ENCODE measurements around the gene ZBTB47.
A peak's percentile ranks its signal among the peaks of the same experiment; 100 is the strongest.

ZBTB47 gene

DNA sequence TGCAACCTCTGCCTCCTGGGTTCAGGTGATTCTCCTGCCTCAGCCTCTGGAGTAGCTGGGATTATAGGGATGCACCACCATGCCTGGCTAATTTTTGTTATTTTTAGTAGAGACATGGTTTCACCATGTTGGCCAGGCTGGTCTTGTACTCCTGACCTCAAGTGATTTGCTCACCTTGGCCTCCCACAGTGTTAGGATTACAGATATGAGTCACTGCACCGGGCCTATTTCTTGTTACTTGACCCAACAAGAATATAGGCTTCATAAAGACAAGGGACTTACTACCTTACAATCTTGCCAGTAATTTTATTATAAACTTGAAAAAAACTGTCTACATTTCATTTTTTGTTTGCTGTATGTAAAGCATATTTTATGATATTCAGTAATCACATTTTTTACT is 21.4 kb upstream of the ZBTB47 start:
- Histone ChIP-seq H4K91ac (ENCODE audit: low read depth, low read length) (no peak overlapping the region), H3K4me3 (ENCODE audit: low read depth, low read length) (no peak overlapping the region), H4K12ac (ENCODE audit: low read depth, low read length) (no peak overlapping the region), H4K8ac (ENCODE audit: low read depth, low read length) (no peak overlapping the region), H3K9me3 (ENCODE audit: insufficient read depth, low read depth, low read length) (no peaks in the 10 kb centered on the region), H3K79me2 (ENCODE audit: control insufficient read depth, insufficient read depth, low read length, poor library complexity) (no peaks in the 10 kb centered on the region), H3K4me1 (ENCODE audit: control insufficient read depth in 1 of 2, insufficient read depth in 2 of 2, low read length in 2 of 2) (no peaks in the 10 kb centered on the region), H3K36me3 (ENCODE audit: control insufficient read depth in 1 of 2, insufficient read depth in 2 of 2, low read length in 2 of 2) (peaks cover 2 to 20% of the 10 kb centered on the region in 2 experiments), H3K18ac (ENCODE audit: low read length) (no peak overlapping the region), H3K27me3 (ENCODE audit: insufficient read depth, low read length) (no peaks in the 10 kb centered on the region), H3K4ac (ENCODE audit: low read depth, low read length) (no peak overlapping the region), H2BK5ac (ENCODE audit: low read depth, low read length, poor library complexity) (no peak overlapping the region), H2BK12ac (ENCODE audit: low read length) (no peak overlapping the region), H2AK5ac (ENCODE audit: low read length) (no peak overlapping the region), H3K27ac (ENCODE audit: low read depth, low read length) (no peak overlapping the region), H3K4me2 (ENCODE audit: low read length) (no peak overlapping the region), H3K14ac (ENCODE audit: low read length) (no peak overlapping the region), H3K23ac (ENCODE audit: low read length) (no peak overlapping the region), H3K79me1 (ENCODE audit: low read length) (no peaks in the 10 kb centered on the region), H2BK120ac (ENCODE audit: insufficient read depth, low read length, poor library complexity) (no peak overlapping the region), H2AFZ (ENCODE audit: insufficient read depth, low read length, poor library complexity) (no peak overlapping the region), H3K9ac (ENCODE audit: low read length) (no peak overlapping the region)
- no CpG with 5 or more reads among the region's 1 CpG for WGBS (ENCODE audit: extremely low coverage, insufficient coverage, insufficient read length)
- DNase-seq = no peak

DNA sequence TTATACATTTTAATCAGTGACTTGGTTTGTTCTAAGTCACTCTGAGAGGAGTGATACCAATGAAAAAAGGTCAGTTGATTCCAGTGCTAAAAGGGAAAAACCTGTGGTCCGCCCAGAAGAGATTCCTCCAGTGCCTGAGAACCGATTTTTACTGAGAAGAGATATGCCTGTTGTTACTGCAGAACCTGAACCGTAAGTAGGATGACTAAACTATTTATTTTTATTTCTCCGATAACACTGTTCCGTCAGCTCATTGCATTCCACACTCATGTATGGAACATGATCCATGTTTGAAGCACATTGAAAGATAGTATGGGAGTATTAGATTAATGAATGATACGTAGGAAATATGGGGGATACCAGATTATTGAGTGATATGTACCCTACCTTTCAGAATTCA is 20.0 kb upstream of the ZBTB47 start:
- 100% methylated on average over 1 of the region's 6 CpGs for WGBS (ENCODE audit: extremely low coverage, insufficient coverage, insufficient read length)
- no peak for DNase-seq
- H3K4me3 ChIP-seq (ENCODE audit: low read depth, low read length) = no peak overlapping the region
- no peak overlapping the region for H2BK12ac ChIP-seq (ENCODE audit: low read length)
- H3K4me2 ChIP-seq (ENCODE audit: low read length) = no peak overlapping the region
- H2BK5ac ChIP-seq (ENCODE audit: low read depth, low read length, poor library complexity) = no peak overlapping the region
- H3K79me2 ChIP-seq (ENCODE audit: control insufficient read depth, insufficient read depth, low read length, poor library complexity) = no peaks in the 10 kb centered on the region
- no peaks in the 10 kb centered on the region for H3K9me3 ChIP-seq (ENCODE audit: insufficient read depth, low read depth, low read length)
- no peaks in the 10 kb centered on the region for H3K4me1 ChIP-seq (ENCODE audit: control insufficient read depth in 1 of 2, insufficient read depth in 2 of 2, low read length in 2 of 2)
- H2AFZ ChIP-seq (ENCODE audit: insufficient read depth, low read length, poor library complexity) = no peak overlapping the region
- H4K91ac ChIP-seq (ENCODE audit: low read depth, low read length) = no peak overlapping the region
- no peak overlapping the region for H3K4ac ChIP-seq (ENCODE audit: low read depth, low read length)
- H4K8ac ChIP-seq (ENCODE audit: low read depth, low read length) = no peak overlapping the region
- H3K36me3 ChIP-seq (ENCODE audit: control insufficient read depth in 1 of 2, insufficient read depth in 2 of 2, low read length in 2 of 2) = peaks cover 2 to 28% of the 10 kb centered on the region in 2 experiments
- H2AK5ac ChIP-seq (ENCODE audit: low read length) = no peak overlapping the region
- H3K27ac ChIP-seq (ENCODE audit: low read depth, low read length) = no peak overlapping the region
- H3K79me1 ChIP-seq (ENCODE audit: low read length) = no peaks in the 10 kb centered on the region
- H3K18ac ChIP-seq (ENCODE audit: low read length) = no peak overlapping the region
- H3K14ac ChIP-seq (ENCODE audit: low read length) = no peak overlapping the region
- H3K23ac ChIP-seq (ENCODE audit: low read length) = no peak overlapping the region
- H2BK120ac ChIP-seq (ENCODE audit: insufficient read depth, low read length, poor library complexity) = no peak overlapping the region
- H3K27me3 ChIP-seq (ENCODE audit: insufficient read depth, low read length) = no peaks in the 10 kb centered on the region
- H3K9ac ChIP-seq (ENCODE audit: low read length) = no peak overlapping the region
- H4K12ac ChIP-seq (ENCODE audit: low read depth, low read length) = no peak overlapping the region

DNA sequence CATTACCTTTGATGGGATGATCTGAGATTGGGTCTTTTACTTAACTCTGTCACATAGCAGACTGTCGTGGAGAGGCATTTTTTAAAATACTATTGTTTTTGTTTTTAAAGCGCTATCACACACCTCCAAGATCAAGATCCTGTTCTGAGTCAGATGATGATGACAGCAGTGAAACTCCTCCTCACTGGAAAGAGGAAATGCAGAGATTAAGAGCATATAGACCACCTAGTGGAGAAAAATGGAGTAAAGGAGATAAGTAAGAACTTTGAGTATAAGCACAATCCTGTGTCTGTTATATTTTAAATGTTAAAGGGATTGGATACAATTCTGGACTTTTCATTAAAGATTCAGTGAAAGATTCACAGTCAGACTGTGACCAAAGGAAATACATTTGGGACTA is 18.4 kb upstream of the ZBTB47 start:
- no CpG with 5 or more reads among the region's 2 CpGs for WGBS (ENCODE audit: extremely low coverage, insufficient coverage, insufficient read length)
- Histone ChIP-seq H3K18ac (ENCODE audit: low read length) (no peak overlapping the region), H2AK5ac (ENCODE audit: low read length) (no peak overlapping the region), H3K4me2 (ENCODE audit: low read length) (no peak overlapping the region), H3K4me1 (ENCODE audit: control insufficient read depth in 1 of 2, insufficient read depth in 2 of 2, low read length in 2 of 2) (no peaks in the 10 kb centered on the region), H3K27me3 (ENCODE audit: insufficient read depth, low read length) (no peaks in the 10 kb centered on the region), H4K12ac (ENCODE audit: low read depth, low read length) (no peak overlapping the region), H4K91ac (ENCODE audit: low read depth, low read length) (no peak overlapping the region), H3K9ac (ENCODE audit: low read length) (no peak overlapping the region), H3K36me3 (ENCODE audit: control insufficient read depth in 1 of 2, insufficient read depth in 2 of 2, low read length in 2 of 2) (peaks cover 5 to 36% of the 10 kb centered on the region in 2 experiments), H2BK120ac (ENCODE audit: insufficient read depth, low read length, poor library complexity) (no peak overlapping the region), H4K8ac (ENCODE audit: low read depth, low read length) (no peak overlapping the region), H2BK12ac (ENCODE audit: low read length) (no peak overlapping the region), H3K27ac (ENCODE audit: low read depth, low read length) (no peak overlapping the region), H2AFZ (ENCODE audit: insufficient read depth, low read length, poor library complexity) (no peak overlapping the region), H3K4ac (ENCODE audit: low read depth, low read length) (no peak overlapping the region), H3K79me1 (ENCODE audit: low read length) (no peaks in the 10 kb centered on the region), H3K23ac (ENCODE audit: low read length) (no peak overlapping the region), H3K79me2 (ENCODE audit: control insufficient read depth, insufficient read depth, low read length, poor library complexity) (no peaks in the 10 kb centered on the region), H2BK5ac (ENCODE audit: low read depth, low read length, poor library complexity) (no peak overlapping the region), H3K14ac (ENCODE audit: low read length) (no peak overlapping the region), H3K4me3 (ENCODE audit: low read depth, low read length) (no peak overlapping the region), H3K9me3 (ENCODE audit: insufficient read depth, low read depth, low read length) (no peaks in the 10 kb centered on the region)
- DNase-seq = peak in 1 of 2 donors; percentile 31

DNA sequence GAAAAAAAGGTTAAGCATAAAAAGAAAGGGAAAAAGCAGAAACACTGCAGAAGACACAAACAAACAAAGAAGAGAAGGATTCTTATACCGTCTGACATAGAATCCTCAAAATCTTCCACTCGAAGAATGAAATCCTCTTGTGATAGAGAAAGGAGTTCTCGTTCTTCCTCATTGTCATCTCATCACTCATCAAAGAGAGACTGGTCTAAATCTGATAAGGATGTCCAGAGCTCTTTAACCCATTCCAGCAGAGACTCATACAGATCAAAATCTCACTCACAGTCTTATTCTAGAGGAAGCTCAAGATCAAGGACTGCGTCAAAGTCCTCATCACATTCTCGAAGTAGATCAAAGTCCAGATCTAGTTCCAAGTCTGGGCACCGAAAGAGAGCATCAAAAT is 16.5 kb upstream of the ZBTB47 start:
- no peak overlapping the region for H3K9ac ChIP-seq (ENCODE audit: low read length)
- no CpG with 5 or more reads among the region's 6 CpGs for WGBS (ENCODE audit: extremely low coverage, insufficient coverage, insufficient read length)

More for the DNA sequence above, 16.5 kb upstream of the ZBTB47 start:
- Histone ChIP-seq H2AFZ (ENCODE audit: insufficient read depth, low read length, poor library complexity) (no peak overlapping the region), H3K14ac (ENCODE audit: low read length) (no peak overlapping the region), H3K79me2 (ENCODE audit: control insufficient read depth, insufficient read depth, low read length, poor library complexity) (no peaks in the 10 kb centered on the region), H4K12ac (ENCODE audit: low read depth, low read length) (no peak overlapping the region), H3K36me3 (ENCODE audit: control insufficient read depth in 1 of 2, insufficient read depth in 2 of 2, low read length in 2 of 2) (peaks cover 12 to 35% of the 10 kb centered on the region in 2 experiments), H2AK5ac (ENCODE audit: low read length) (no peak overlapping the region), H3K23ac (ENCODE audit: low read length) (no peak overlapping the region), H2BK5ac (ENCODE audit: low read depth, low read length, poor library complexity) (no peak overlapping the region), H3K79me1 (ENCODE audit: low read length) (no peaks in the 10 kb centered on the region), H3K9me3 (ENCODE audit: insufficient read depth, low read depth, low read length) (no peaks in the 10 kb centered on the region), H2BK120ac (ENCODE audit: insufficient read depth, low read length, poor library complexity) (no peak overlapping the region), H3K4ac (ENCODE audit: low read depth, low read length) (no peak overlapping the region), H4K8ac (ENCODE audit: low read depth, low read length) (no peak overlapping the region), H3K4me2 (ENCODE audit: low read length) (no peak overlapping the region), H3K27ac (ENCODE audit: low read depth, low read length) (peak overlapping the region; percentile 59), H3K27me3 (ENCODE audit: insufficient read depth, low read length) (no peaks in the 10 kb centered on the region), H4K91ac (ENCODE audit: low read depth, low read length) (no peak overlapping the region), H3K18ac (ENCODE audit: low read length) (no peak overlapping the region), H3K4me1 (ENCODE audit: control insufficient read depth in 1 of 2, insufficient read depth in 2 of 2, low read length in 2 of 2) (no peaks in the 10 kb centered on the region), H3K4me3 (ENCODE audit: low read depth, low read length) (no peak overlapping the region), H2BK12ac (ENCODE audit: low read length) (no peak overlapping the region)
- peak; percentile 17 to 90 for DNase-seq
